ENCODE data around the gene LARP4.

GRCh38 chr12:50458606-50459005 is 57.9 kb downstream of the LARP4 start:
- TF ChIP-seq, protein P1, sequence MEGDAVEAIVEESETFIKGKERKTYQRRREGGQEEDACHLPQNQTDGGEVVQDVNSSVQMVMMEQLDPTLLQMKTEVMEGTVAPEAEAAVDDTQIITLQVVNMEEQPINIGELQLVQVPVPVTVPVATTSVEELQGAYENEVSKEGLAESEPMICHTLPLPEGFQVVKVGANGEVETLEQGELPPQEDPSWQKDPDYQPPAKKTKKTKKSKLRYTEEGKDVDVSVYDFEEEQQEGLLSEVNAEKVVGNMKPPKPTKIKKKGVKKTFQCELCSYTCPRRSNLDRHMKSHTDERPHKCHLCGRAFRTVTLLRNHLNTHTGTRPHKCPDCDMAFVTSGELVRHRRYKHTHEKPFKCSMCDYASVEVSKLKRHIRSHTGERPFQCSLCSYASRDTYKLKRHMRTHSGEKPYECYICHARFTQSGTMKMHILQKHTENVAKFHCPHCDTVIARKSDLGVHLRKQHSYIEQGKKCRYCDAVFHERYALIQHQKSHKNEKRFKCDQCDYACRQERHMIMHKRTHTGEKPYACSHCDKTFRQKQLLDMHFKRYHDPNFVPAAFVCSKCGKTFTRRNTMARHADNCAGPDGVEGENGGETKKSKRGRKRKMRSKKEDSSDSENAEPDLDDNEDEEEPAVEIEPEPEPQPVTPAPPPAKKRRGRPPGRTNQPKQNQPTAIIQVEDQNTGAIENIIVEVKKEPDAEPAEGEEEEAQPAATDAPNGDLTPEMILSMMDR (IDR thresholded peaks at IDR 0.05): no peak
- TF ChIP-seq POLR2A (IDR thresholded peaks at IDR 0.05): no peak

All from lower leg skin (tissue), 3 donors.